B cell (primary cell): ENCODE results near the gene CAMK2B. TPM values are rescaled to one million over a fixed set of nuclear protein-coding genes. Genes with fewer than 3 reads are reported as not detected.

Source experiments
- ATAC-seq: fragments of 200-7000 bp; cut with Tn5 transposase; one replicate; pipeline ENCODE4 v1.10.0; 2021; ENCODE audit warnings: low read depth, mild to moderate bottlenecking, moderate number of reproducible peaks, moderate library complexity
- CTCF ChIA-PET: fragments of 350-600 bp; sonication (Branson Sonifier 250); formaldehyde crosslinking; loops from one replicate; lab custom pipeline; 2021; ENCODE audit warnings: antibody characterized with exemption, inconsistent platforms; lab: Charles Lee
- POLR2A ChIA-PET: fragments of 350-600 bp; sonication (Branson Sonifier 250); formaldehyde crosslinking; loops from one replicate; lab custom pipeline; 2021; ENCODE audit warnings: antibody characterized with exemption; lab: Charles Lee
- DNase-seq: peaks from one replicate; pipeline ENCODE4 v3.0.0; 2013
- H2AFZ ChIP-seq: 2 replicates; pipeline ENCODE4 v1.6.1; 2012; ENCODE audit warnings: mild to moderate bottlenecking, low read depth, low read length; ENCODE audit not compliant: insufficient read depth, poor library complexity, severe bottlenecking
- H3K27ac ChIP-seq, 2 donors: 1 replicate in 1 of 2; 2 replicates in 1 of 2; pipeline ENCODE4 v1.5.1; 2012 to 2013; ENCODE audit warnings: low read length in 2 of 2, mild to moderate bottlenecking in 2 of 2, moderate library complexity in 1 of 2
- H3K27me3 ChIP-seq, 4 experiments: fragments of 200-600 bp in 1 of 4; sonication (generic) in 1 of 4; replicated peaks in 1 of 4; 1 replicate in 2 of 4; 2 replicates in 2 of 4; pipeline versions ENCODE4 v1.6.1 to v1.7.0; 2013 to 2016; ENCODE audit warnings: low read length in 3 of 4, mild to moderate bottlenecking in 2 of 4, mixed read lengths in 1 of 4, moderate library complexity in 1 of 4; ENCODE audit not compliant: insufficient read depth in 4 of 4, control insufficient read depth in 3 of 4; ENCODE audit errors: control extremely low read depth in 1 of 4
- H3K36me3 ChIP-seq, 2 experiments: replicated peaks in 1 of 2; 1 replicate in 1 of 2; 2 replicates in 1 of 2; pipeline versions ENCODE4 v1.6.1 to v1.7.1; 2013; ENCODE audit warnings: low read length in 1 of 2; ENCODE audit not compliant: insufficient read depth in 2 of 2, control insufficient read depth in 1 of 2; ENCODE audit errors: control extremely low read depth in 1 of 2, extremely low read depth in 1 of 2
- H3K4me1 ChIP-seq, 2 donors: fragments of 200-600 bp in 1 of 2; sonication (generic) in 1 of 2; 1 replicate in 1 of 2; 2 replicates in 1 of 2; pipeline versions ENCODE4 v1.5.1 to v1.6.1; 2013 to 2017; ENCODE audit warnings: low read length in 2 of 2; ENCODE audit not compliant: control insufficient read depth in 2 of 2, insufficient read depth in 2 of 2
- H3K4me2 ChIP-seq: replicated peaks from 2 replicates; pipeline ENCODE3; 2012; ENCODE audit warnings: mild to moderate bottlenecking, low read depth, low read length; ENCODE audit not compliant: poor library complexity, severe bottlenecking
- H3K4me3 ChIP-seq, 5 experiments: fragments of 200-600 bp in 1 of 5; sonication (generic) in 1 of 5; 1 replicate in 3 of 5; 2 replicates in 2 of 5; pipeline versions ENCODE4 v1.5.1 to v1.7.0; 2011 to 2016; ENCODE audit warnings: low read length in 4 of 5, mild to moderate bottlenecking in 4 of 5, low read depth in 2 of 5, control low read depth in 1 of 5, moderate library complexity in 1 of 5; ENCODE audit not compliant: insufficient read depth in 1 of 5; ENCODE audit errors: control extremely low read depth in 1 of 5, extremely low read depth in 1 of 5
- H3K79me2 ChIP-seq: fragments of 200-600 bp; sonication (generic); one replicate; pipeline ENCODE4 v1.6.0; 2016; ENCODE audit warnings: low read length; ENCODE audit not compliant: control insufficient read depth, insufficient read depth
- H3K9ac ChIP-seq: fragments of 200-600 bp; sonication (generic); 2 replicates; pipeline ENCODE4 v1.6.1; 2017; ENCODE audit warnings: mild to moderate bottlenecking, low read length, moderate library complexity
- H3K9me3 ChIP-seq, 3 donors: one replicate each; pipeline versions ENCODE4 v1.6.1 to v1.7.1; 2013; ENCODE audit warnings: low read length in 2 of 3; ENCODE audit not compliant: control insufficient read depth in 2 of 3, insufficient read depth in 1 of 3; ENCODE audit errors: control extremely low read depth in 1 of 3
- H4K20me1 ChIP-seq: 2 replicates; pipeline ENCODE4 v1.6.0; 2012; ENCODE audit warnings: mild to moderate bottlenecking, low read length; ENCODE audit not compliant: insufficient read depth, control insufficient read depth, poor library complexity, severe bottlenecking
- H3K27ac Mint-ChIP-seq: one replicate; pipeline ENCODE4 v1.8.0; 2021; ENCODE audit warnings: mixed read lengths
- H3K27me3 Mint-ChIP-seq: one replicate; pipeline ENCODE4 v1.8.0; 2021; ENCODE audit warnings: mixed read lengths
- H3K4me1 Mint-ChIP-seq: one replicate; pipeline ENCODE4 v1.8.0; 2021; ENCODE audit warnings: mixed read lengths
- H3K4me3 Mint-ChIP-seq: one replicate; pipeline ENCODE4 v1.8.0; 2021; ENCODE audit warnings: mixed read lengths
- H3K9me3 Mint-ChIP-seq: one replicate; pipeline ENCODE4 v1.8.0; 2022; ENCODE audit warnings: mixed read lengths; ENCODE audit not compliant: insufficient read depth
- EZH2 ChIP-seq: IDR thresholded peaks from 2 replicates; pipeline ENCODE4 v1.6.1; 2012; ENCODE audit warnings: borderline replicate concordance, low read depth, mild to moderate bottlenecking, moderate library complexity, low read length; ENCODE audit not compliant: insufficient read depth, poor library complexity, severe bottlenecking
- WGBS: methylation state at CpG from one replicate; pipeline ENCODE4 v1.1.5; 2013; ENCODE audit warnings: missing lambda C conversion rate; ENCODE audit not compliant: insufficient coverage; 5-methylcytosine and 5-hydroxymethylcytosine counted together
- intact Hi-C: fragments of 100-400 bp; cut with micrococcal nuclease; formaldehyde crosslinking; loops from one replicate; pipeline ENCODE4 v1.10.0; 2022
- polyA plus RNA-seq: library from polyadenylated mRNA; depleted of rRNA; stranded (reverse); fragments of >200 nt; gene quantifications from 2 replicates; pipeline ENCODE4 v1.2.3, GENCODE V29; 2012
- total RNA-seq, 2 donors: library from RNA; stranded (reverse); fragments of 120-200 nt in 1 of 2; gene quantifications; 1 replicate in 1 of 2; 2 replicates in 1 of 2; pipeline versions ENCODE4 v1.2.3 to v1.2.4, GENCODE V29; 2013 to 2022
- TF ChIP-seq, protein P1 (sequence below): fragments of 200-600 bp; IDR thresholded peaks from one replicate; pipeline ENCODE4 v1.8.0; 2022; ENCODE audit warnings: antibody characterized with exemption, mild to moderate bottlenecking

The CAMK2B gene
- total and polyA plus RNA-seq, 2 donors (not counting 1 experiment from before 2014, with no cell fraction given) = 0.42 TPM; not detected in 1

DNA sequence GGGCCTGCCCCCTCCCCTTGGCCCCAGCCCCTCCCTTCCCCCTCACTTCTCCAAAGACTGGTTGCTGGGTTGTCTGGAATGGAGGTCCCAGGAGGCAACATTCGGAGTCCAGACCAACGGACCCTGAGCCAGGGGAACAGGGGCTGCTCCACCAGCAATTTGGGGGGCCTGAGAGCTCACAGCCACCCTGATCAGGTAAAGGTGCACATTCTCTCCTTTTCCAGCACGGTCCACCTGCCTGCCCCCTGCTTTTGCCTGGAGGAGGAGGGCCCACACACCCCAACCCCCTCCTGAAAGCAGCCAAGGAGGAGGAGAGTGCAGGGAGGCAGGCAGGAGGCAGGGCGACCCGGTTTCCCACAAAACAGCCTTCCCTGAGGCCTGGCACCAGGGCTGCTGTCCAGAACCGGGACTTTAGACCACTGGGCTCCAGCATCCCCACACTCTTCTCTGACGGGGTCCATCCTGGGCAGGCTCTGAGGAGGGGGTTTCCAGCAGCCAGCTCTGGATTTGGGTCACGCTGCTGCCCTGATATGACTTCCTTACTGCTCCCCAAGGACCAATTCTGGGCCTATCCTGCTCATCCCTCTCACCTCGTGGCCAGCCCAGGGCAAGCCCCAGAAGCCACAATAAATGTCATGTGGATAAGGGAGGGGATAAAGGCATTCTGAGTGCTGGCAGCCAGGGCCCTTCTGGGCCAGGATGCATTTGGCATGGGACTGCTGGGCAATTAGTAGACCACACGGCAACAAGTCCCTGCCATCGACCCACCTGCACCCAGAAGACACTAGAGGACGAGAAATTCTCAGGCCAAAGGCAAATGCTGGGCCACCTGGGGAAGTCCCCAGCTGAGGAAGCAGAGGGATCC lies 1.1 kb upstream of the CAMK2B start:
- H3K79me2 ChIP-seq = no peaks in the 10 kb centered on the region
- H3K9ac ChIP-seq = no peak overlapping the region
- TF ChIP-seq EZH2 = no peak
- TF ChIP-seq, protein P1, sequence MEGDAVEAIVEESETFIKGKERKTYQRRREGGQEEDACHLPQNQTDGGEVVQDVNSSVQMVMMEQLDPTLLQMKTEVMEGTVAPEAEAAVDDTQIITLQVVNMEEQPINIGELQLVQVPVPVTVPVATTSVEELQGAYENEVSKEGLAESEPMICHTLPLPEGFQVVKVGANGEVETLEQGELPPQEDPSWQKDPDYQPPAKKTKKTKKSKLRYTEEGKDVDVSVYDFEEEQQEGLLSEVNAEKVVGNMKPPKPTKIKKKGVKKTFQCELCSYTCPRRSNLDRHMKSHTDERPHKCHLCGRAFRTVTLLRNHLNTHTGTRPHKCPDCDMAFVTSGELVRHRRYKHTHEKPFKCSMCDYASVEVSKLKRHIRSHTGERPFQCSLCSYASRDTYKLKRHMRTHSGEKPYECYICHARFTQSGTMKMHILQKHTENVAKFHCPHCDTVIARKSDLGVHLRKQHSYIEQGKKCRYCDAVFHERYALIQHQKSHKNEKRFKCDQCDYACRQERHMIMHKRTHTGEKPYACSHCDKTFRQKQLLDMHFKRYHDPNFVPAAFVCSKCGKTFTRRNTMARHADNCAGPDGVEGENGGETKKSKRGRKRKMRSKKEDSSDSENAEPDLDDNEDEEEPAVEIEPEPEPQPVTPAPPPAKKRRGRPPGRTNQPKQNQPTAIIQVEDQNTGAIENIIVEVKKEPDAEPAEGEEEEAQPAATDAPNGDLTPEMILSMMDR = no peak
- H3K36me3 ChIP-seq = no peaks in the 10 kb centered on the region
- WGBS = 63% methylated on average over 7 of the region's 12 CpGs
- H2AFZ ChIP-seq = no peak overlapping the region
- Mint-ChIP-seq H3K4me1 (peaks cover 15% of the 10 kb centered on the region), H3K27ac (no peak overlapping the region), H3K27me3 (peaks cover 40% of the 10 kb centered on the region), H3K4me3 (peak overlapping the region; percentile 89), H3K9me3 (peaks cover 3% of the 10 kb centered on the region)
- ATAC-seq (no peak), DNase-seq (no peak)
- peak overlapping the region; percentile 61 for H3K4me2 ChIP-seq
- H3K9me3 ChIP-seq = peaks cover 0 to 5% (median 0%) of the 10 kb centered on the region in 3 donors
- H3K4me1 ChIP-seq = peaks cover 6 to 7% of the 10 kb centered on the region in 2 donors
- CTCF ChIA-PET = no interaction called here
- no peak overlapping the region for H3K4me3 ChIP-seq
- intact Hi-C loops = no loop called here
- H3K27ac ChIP-seq = no peak overlapping the region
- peaks cover 0 to 43% (median 7%) of the 10 kb centered on the region in 4 experiments for H3K27me3 ChIP-seq
- no peaks in the 10 kb centered on the region for H4K20me1 ChIP-seq
- POLR2A ChIA-PET = no interaction called here

DNA sequence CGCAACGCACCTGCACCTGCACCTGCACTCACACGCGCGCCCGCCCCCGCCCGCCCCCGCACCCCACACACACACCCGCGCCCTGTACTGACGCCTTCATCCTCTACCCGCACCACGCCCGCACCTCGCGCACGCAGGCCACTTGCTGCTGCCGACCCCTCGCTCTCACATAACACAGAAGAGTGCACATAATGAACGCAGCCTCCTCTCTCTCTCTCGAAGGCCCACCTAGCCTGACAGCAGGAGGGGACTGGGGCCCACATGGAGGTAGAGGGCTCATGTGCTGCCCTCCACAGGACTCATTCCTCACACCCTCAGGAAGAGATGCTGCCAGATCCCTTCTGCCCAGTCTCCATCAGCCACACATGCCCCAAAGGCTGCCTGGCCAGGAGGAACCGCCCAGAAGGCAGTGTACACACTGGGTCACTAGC lies 432 bp upstream of the CAMK2B start:
- H3K36me3 ChIP-seq = no peaks in the 10 kb centered on the region
- peaks cover 0 to 43% (median 7%) of the 10 kb centered on the region in 4 experiments for H3K27me3 ChIP-seq
- no peak overlapping the region for H3K4me3 ChIP-seq
- Mint-ChIP-seq H3K4me1 (peaks cover 15% of the 10 kb centered on the region), H3K27ac (peak overlapping the region; percentile 53), H3K9me3 (peaks cover 3% of the 10 kb centered on the region), H3K4me3 (peak overlapping the region; percentile 89), H3K27me3 (peaks cover 41% of the 10 kb centered on the region)
- no peak for ATAC-seq
- TF ChIP-seq, protein P1 = no peak
- no peak for TF ChIP-seq EZH2
- H4K20me1 ChIP-seq = no peaks in the 10 kb centered on the region
- peaks cover 0 to 5% (median 0%) of the 10 kb centered on the region in 3 donors for H3K9me3 ChIP-seq
- CTCF ChIA-PET = no interaction called here
- DNase-seq = no peak
- no peak overlapping the region for H2AFZ ChIP-seq
- H3K79me2 ChIP-seq = no peaks in the 10 kb centered on the region
- POLR2A ChIA-PET = no interaction called here
- no peak overlapping the region for H3K27ac ChIP-seq
- 0% methylated on average over 11 of the region's 23 CpGs for whole genome bisulfite sequencing
- peak overlapping the region; percentile 61 for H3K4me2 ChIP-seq
- H3K9ac ChIP-seq = no peak overlapping the region
- H3K4me1 ChIP-seq = peaks cover 6 to 7% of the 10 kb centered on the region in 2 donors
- intact Hi-C loops = no loop called here
